Ovary (tissue), 3 donors: ENCODE measurements around the gene IL1R1.

Source experiments
- CTCF ChIP-seq, 3 donors: fragments of 450-650 bp in 2 of 3; fragments of 200-600 bp in 1 of 3; IDR thresholded peaks; one replicate each; pipeline versions ENCODE4 v1.5.1 to v1.8.0; 2016 to 2022; ENCODE audit warnings: antibody characterized with exemption in 3 of 3, mild to moderate bottlenecking in 1 of 3
- POLR2A ChIP-seq: fragments of 450-650 bp; IDR thresholded peaks from one replicate; pipeline ENCODE4 v1.6.1; 2017; ENCODE audit warnings: antibody characterized with exemption, mild to moderate bottlenecking, moderate library complexity
- donor health status: DM: no; HTN: no; CAD: no.

GRCh38 chr2:102181376-102181775, 38.8 kb downstream of the IL1R1 start:
- TF ChIP-seq CTCF (IDR thresholded peaks at IDR 0.05) (no peak), POLR2A (no peak)
